Body of pancreas (tissue), 4 donors: ENCODE measurements around the gene NCOR1. TPM values are rescaled to one million over a fixed set of nuclear protein-coding genes. Genes with fewer than 3 reads are reported as not detected.

Source experiments
- ATAC-seq: fragments of 150-250 bp; one replicate; pipeline ENCODE4 v1.9.1; 2016
- DNase-seq, 4 donors: peaks; one replicate each; pipeline ENCODE4 v3.0.0-alpha.2; 2019
- H3K27ac ChIP-seq, 4 donors: fragments of 200-600 bp; sonication (generic); 1 replicate in 3 of 4; 2 replicates in 1 of 4; pipeline versions ENCODE4 v1.5.1 to v1.6.1; 2016 to 2019; ENCODE audit warnings: mild to moderate bottlenecking in 1 of 4, mixed read lengths in 1 of 4, moderate library complexity in 1 of 4
- H3K27me3 ChIP-seq, 2 donors: fragments of 200-600 bp; sonication (generic); one replicate each; pipeline ENCODE4 v1.6.0; 2016; ENCODE audit warnings: mild to moderate bottlenecking in 1 of 2
- H3K36me3 ChIP-seq, 2 donors: fragments of 200-600 bp; sonication (generic); replicated peaks in 1 of 2; 2 replicates each; pipeline ENCODE4 v1.5.1; 2016; ENCODE audit warnings: low read depth in 2 of 2; ENCODE audit not compliant: insufficient read depth in 1 of 2
- H3K4me1 ChIP-seq: fragments of 200-600 bp; sonication (generic); one replicate; pipeline ENCODE4 v1.6.0; 2016
- H3K4me3 ChIP-seq, 2 donors: fragments of 200-600 bp; sonication (generic); 1 replicate in 1 of 2; 2 replicates in 1 of 2; pipeline ENCODE4 v1.5.1; 2016 to 2019
- H3K9me3 ChIP-seq, 3 donors: fragments of 200-600 bp; sonication (generic); 1 replicate in 2 of 3; 2 replicates in 1 of 3; pipeline ENCODE4 v1.5.1; 2016
- POLR2A ChIP-seq, 3 donors: fragments of 450-650 bp; IDR thresholded peaks; one replicate each; pipeline ENCODE4 v1.6.1; 2016; ENCODE audit warnings: antibody characterized with exemption in 3 of 3, mild to moderate bottlenecking in 2 of 3
- WGBS, 2 donors: methylation state at CpG; one replicate each; pipeline ENCODE4 v1.1.5; 2017; 5-methylcytosine and 5-hydroxymethylcytosine counted together
- intact Hi-C: fragments of 100-400 bp; cut with DNase I; formaldehyde crosslinking; loops from one replicate; pipeline ENCODE4 v1.15.1; 2023
- total RNA-seq, 2 donors: library from RNA; depleted of rRNA; stranded (reverse); fragments of >200 nt; gene quantifications; one replicate each; pipeline ENCODE4 v1.1.0, GENCODE V29; 2016
- TF ChIP-seq, protein P1 (sequence below), 7 experiments: fragments of 450-650 bp in 4 of 7; fragments of 200-600 bp in 3 of 7; sonication (generic) in 3 of 7; IDR thresholded peaks; one replicate each; pipeline ENCODE4 v1.5.1; 2016 to 2019; ENCODE audit warnings: antibody characterized with exemption in 7 of 7

Gene NCOR1
- total RNA-seq, 2 donors from 2014 or later, result 120 to 230 TPM

DNA sequence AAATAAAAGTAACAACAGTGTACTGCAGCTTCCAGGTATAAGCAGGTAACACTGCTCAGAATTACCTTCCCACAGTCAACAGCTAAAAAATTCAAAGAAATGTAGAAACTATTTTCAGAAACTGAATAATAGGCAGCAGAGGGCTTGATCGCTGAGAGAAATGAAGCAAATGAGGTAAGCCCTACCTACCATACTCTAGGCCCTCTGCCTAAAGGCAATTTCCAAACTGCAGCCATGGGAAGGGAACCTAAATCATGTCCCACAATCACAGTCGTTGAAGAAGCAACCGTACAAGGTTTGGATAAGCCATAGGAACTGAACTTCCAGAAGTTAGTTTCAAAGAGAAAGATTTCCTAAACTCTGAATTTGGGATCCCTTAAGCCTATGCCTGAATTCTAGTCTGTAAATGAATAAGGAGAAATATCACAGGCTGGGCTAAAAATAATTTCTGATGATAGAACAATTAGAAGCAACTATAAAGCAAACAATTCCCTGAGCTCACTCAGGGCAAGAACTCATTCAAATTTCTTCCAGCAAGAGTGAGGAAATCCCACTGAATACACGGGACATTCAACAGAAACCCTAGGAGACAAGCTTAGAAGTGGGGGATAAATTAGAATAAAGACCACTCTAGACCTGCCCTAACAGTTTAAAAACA lies 24.5 kb downstream of the NCOR1 start:
- no peaks in the 10 kb centered on the region for H3K36me3 ChIP-seq
- no peak overlapping the region for H3K27ac ChIP-seq
- ATAC-seq (no peak), DNase-seq (no peak)
- intact Hi-C loops, result no loop called here
- no peaks in the 10 kb centered on the region for H3K27me3 ChIP-seq
- no peaks in the 10 kb centered on the region for H3K4me1 ChIP-seq
- WGBS, 2 donors, result 78% methylated on average over 4 of the region's 4 CpGs
- H3K4me3 ChIP-seq, result no peak overlapping the region
- TF ChIP-seq, protein P1, sequence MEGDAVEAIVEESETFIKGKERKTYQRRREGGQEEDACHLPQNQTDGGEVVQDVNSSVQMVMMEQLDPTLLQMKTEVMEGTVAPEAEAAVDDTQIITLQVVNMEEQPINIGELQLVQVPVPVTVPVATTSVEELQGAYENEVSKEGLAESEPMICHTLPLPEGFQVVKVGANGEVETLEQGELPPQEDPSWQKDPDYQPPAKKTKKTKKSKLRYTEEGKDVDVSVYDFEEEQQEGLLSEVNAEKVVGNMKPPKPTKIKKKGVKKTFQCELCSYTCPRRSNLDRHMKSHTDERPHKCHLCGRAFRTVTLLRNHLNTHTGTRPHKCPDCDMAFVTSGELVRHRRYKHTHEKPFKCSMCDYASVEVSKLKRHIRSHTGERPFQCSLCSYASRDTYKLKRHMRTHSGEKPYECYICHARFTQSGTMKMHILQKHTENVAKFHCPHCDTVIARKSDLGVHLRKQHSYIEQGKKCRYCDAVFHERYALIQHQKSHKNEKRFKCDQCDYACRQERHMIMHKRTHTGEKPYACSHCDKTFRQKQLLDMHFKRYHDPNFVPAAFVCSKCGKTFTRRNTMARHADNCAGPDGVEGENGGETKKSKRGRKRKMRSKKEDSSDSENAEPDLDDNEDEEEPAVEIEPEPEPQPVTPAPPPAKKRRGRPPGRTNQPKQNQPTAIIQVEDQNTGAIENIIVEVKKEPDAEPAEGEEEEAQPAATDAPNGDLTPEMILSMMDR (IDR thresholded peaks at IDR 0.05), result no peak
- no peak for TF ChIP-seq POLR2A (IDR thresholded peaks at IDR 0.05)
- no peaks in the 10 kb centered on the region for H3K9me3 ChIP-seq

- 77 to 82% methylated on average over 3 of the region's 3 CpGs for WGBS, 2 donors
- ATAC-seq (no peak), DNase-seq (no peak)
- no peaks in the 10 kb centered on the region for H3K4me1 ChIP-seq
- H3K9me3 ChIP-seq, result no peaks in the 10 kb centered on the region
- no peak overlapping the region for H3K4me3 ChIP-seq
- TF ChIP-seq, protein P1 (IDR thresholded peaks at IDR 0.05), result no peak
- H3K27ac ChIP-seq, result no peak overlapping the region
- H3K27me3 ChIP-seq, result no peaks in the 10 kb centered on the region
- H3K36me3 ChIP-seq, result peaks cover 0 to 2% of the 10 kb centered on the region in 2 donors
- intact Hi-C loops, result no loop called here
These were observed 25.5 kb downstream of the NCOR1 start for GRCh38 chr17:16189791-16190348.

DNA sequence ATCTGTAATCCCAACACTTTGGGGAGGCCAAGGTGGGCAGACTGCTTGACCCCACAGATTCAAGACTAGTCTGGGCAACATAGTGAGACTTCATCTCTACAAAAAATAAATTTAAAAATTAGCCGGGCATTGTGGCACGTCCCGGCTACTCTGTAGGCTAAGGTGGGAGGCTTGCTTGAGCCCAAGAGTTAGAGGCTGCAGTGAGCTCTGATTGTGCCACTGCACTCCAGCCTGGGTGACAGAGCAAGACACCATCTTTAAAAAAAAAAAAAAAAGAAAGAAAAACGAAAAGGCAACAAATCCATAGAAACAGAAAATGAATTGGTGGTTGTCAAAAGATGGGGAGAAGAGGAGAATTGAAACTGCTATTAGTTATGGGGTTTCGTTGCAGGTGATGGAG lies 27.7 kb downstream of the NCOR1 start:
- Histone ChIP-seq H3K27me3 (no peaks in the 10 kb centered on the region), H3K27ac (no peak overlapping the region), H3K4me1 (no peaks in the 10 kb centered on the region), H3K36me3 (peaks cover 0 to 2% of the 10 kb centered on the region in 2 donors), H3K9me3 (no peaks in the 10 kb centered on the region), H3K4me3 (no peak overlapping the region)
- WGBS, 2 donors, result 77 to 82% methylated on average over 5 of the region's 5 CpGs
- TF ChIP-seq POLR2A (IDR thresholded peaks at IDR 0.05), result no peak
- TF ChIP-seq, protein P1 (IDR thresholded peaks at IDR 0.05), result no peak
- no peak for ATAC-seq
- intact Hi-C loops, result no loop called here
- DNase-seq, result no peak

DNA sequence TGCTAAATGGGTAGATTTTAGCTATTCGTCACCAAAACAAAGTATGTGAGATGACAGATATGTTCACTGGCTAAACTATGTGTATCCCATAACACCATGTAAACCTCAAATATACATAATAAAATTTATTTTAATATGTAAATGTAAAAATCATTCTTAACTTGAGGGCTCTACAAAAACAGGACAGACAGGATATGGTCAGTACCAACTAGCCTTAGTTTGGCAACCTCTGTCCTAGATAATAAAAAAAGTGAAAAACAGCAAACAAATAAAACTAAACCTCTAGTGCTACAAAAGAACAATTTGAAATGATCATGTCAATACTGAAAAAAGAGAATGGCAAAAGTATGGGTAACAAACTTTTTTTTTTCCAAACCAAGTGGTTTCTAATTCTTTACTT lies 33.8 kb downstream of the NCOR1 start:
- Histone ChIP-seq H3K4me1 (peaks cover 4% of the 10 kb centered on the region), H3K27me3 (no peaks in the 10 kb centered on the region), H3K27ac (no peak overlapping the region), H3K9me3 (no peaks in the 10 kb centered on the region), H3K4me3 (no peak overlapping the region), H3K36me3 (peaks cover 0 to 2% of the 10 kb centered on the region in 2 donors)
- no peak for ATAC-seq
- intact Hi-C loops, result no loop called here
- DNase-seq, result no peak
- TF ChIP-seq, protein P1 (IDR thresholded peaks at IDR 0.05), result no peak
- TF ChIP-seq POLR2A (IDR thresholded peaks at IDR 0.05), result no peak
- 94 to 96% methylated on average over 1 of the region's 1 CpG for WGBS, 2 donors

DNA sequence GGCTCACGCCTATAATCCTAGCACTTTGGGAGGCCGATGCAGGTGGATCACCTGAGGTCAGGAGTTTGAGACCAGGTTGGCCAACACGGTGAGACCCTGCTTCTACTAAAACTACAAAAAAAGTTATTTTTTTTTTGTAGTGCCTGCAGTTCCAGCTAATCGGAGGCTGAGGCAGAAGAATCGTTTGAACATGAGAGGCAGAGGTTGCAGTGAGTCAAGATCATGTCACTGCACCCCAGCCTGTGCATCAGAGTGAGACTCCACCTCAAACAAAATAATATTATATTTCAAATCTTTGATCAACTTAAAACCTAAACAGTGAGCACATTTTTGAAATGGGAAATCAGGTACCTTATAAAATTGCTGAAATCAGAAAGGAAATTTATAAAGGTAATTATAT lies 36.5 kb downstream of the NCOR1 start:
- Histone ChIP-seq H3K27ac (no peak overlapping the region), H3K4me1 (peaks cover 4% of the 10 kb centered on the region), H3K9me3 (no peaks in the 10 kb centered on the region), H3K27me3 (no peaks in the 10 kb centered on the region), H3K36me3 (no peaks in the 10 kb centered on the region), H3K4me3 (no peak overlapping the region)
- 92 to 98% methylated on average over 5 of the region's 5 CpGs for WGBS, 2 donors
- no peak for ATAC-seq
- intact Hi-C loops, result no loop called here
- TF ChIP-seq, protein P1 (IDR thresholded peaks at IDR 0.05), result no peak
- TF ChIP-seq POLR2A (IDR thresholded peaks at IDR 0.05), result no peak
- DNase-seq, result no peak
